Fibroblast of lung (primary cell): Measurements from ENCODE around the gene IGF2R.

Experiments used
- EZH2 ChIP-seq: IDR thresholded peaks from 2 replicates; pipeline ENCODE4 v1.5.1; 2012; ENCODE audit warnings: low read length, control low read depth, mild to moderate bottlenecking; ENCODE audit errors: missing control alignments
- TF ChIP-seq, protein P1 (sequence below), 2 donors: IDR thresholded peaks in 1 of 2; conservative IDR thresholded peaks in 1 of 2; 1 replicate in 1 of 2; 2 replicates in 1 of 2; pipeline ENCODE4 v1.5.1; 2011 to 2012; ENCODE audit warnings: low read length in 2 of 2, control low read depth in 1 of 2, inconsistent platforms in 1 of 2, low read depth in 1 of 2, mild to moderate bottlenecking in 1 of 2

DNA sequence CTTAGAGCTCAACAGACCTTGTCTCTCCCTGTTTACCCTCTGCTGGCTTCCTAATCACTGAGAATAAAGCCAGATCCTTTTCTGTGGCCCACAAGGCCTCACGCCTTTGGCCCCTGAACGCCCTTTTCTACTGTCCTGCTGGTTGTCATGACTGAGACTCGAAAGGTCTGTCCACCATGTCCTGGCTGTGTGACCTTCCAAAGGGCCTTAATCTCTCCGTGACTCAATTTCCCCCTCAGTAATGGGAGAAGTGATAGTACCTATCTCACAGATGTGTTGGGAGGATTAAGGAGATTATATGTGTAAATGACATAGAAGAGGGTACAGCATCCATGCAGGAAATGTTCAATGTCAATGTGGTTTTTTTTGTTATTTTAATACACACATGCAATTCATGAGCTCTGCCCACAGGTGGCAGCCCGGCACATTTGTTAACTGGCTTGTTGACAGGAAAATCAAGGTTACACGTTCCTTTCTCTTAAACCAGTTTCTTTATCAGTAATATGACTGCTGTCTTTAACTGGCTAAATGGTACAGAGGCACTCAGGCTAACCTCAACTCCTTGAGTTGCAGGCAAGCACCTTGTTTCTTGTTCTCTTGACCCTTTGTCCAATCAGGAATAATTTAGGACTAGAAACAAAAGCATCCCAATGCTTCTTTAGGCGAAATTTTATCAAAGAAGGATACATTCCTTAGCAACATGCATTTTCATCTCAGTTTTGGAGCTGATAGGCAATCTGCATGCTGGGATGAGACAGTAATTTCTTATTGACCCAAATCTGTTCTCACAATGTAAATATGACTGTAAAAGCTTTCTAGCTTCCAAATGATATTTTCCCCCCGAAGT lies 169.3 kb downstream of the IGF2R start:
- TF ChIP-seq EZH2: no peak
- TF ChIP-seq, protein P1, sequence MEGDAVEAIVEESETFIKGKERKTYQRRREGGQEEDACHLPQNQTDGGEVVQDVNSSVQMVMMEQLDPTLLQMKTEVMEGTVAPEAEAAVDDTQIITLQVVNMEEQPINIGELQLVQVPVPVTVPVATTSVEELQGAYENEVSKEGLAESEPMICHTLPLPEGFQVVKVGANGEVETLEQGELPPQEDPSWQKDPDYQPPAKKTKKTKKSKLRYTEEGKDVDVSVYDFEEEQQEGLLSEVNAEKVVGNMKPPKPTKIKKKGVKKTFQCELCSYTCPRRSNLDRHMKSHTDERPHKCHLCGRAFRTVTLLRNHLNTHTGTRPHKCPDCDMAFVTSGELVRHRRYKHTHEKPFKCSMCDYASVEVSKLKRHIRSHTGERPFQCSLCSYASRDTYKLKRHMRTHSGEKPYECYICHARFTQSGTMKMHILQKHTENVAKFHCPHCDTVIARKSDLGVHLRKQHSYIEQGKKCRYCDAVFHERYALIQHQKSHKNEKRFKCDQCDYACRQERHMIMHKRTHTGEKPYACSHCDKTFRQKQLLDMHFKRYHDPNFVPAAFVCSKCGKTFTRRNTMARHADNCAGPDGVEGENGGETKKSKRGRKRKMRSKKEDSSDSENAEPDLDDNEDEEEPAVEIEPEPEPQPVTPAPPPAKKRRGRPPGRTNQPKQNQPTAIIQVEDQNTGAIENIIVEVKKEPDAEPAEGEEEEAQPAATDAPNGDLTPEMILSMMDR (conservative IDR thresholded peaks at IDR 0.05 in 1 of 2, IDR thresholded peaks at IDR 0.05 in 1 of 2; ENCODE audit: low read depth in 1 of 2, low read length in 2 of 2): peak; percentile 71 to 80
